Activated CD4-positive, alpha-beta T cell treated with anti-CD3 and anti-CD28 coated beads, Interleukin-2, Interleukin-4, amounts not matched to agents 100 ng/mL and 50 ng/mL, durations not matched to agents 16 hours and 8 hours (primary cell): ENCODE data around the gene SLC38A1.
"Not testable (repeated sequence)": the region's sequence is repeated elsewhere in the genome, so short reads cannot be mapped to it uniquely, and the experiment has no call there.

Source experiments
- DNase-seq: peaks from one replicate; pipeline ENCODE4 v3.0.0-alpha.2; 2020; ENCODE audit warnings: low spot score

The SLC38A1 gene

DNA sequence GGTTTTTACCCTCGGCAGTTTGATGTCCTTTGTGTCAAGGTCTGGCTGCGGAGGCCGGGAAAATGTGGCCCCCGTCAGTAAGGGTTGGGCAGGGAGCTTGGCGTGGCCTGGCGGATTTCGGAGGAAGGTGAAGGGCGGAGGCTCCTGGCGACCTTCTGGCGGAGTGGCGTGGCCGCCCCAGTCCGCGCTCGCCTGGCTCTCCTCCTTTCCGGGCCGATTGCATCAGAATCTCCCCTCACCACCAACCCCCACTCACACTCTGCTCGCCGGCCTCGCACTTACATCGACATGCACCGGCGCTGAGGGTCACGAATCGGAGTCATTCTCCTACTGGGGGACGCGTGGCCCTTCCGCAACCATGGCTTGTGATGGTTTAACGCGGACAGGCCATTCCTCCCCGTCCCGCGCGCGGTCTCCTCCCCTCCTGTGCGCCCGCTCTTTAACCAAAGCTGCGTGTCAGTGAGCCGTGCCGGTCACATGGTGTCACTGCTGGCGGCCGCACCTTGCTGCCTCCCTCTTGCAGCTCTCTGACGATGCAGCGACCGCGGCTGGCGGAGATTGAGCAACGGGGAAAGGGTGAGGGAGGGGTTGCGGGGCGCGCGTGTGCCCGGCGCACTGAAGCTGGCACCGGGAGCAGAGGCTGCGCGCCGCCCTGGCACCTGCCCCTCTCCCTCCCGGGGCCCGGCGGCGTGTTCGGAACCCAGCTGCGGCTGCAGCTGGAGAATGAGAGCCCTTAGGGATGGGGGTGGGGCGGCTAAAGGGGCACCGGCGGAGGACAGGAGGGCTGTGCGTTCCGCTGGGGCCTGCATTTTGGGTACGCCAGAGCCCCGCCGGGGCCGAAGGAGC, at the start of gene SLC38A1:
SLC38A1 (minus strand) TSS at position 461 of the 846 bp plus-strand sequence. CDS start 29,243 bp downstream, outside the sequence.
- DNase-seq: peak; percentile 89

DNA sequence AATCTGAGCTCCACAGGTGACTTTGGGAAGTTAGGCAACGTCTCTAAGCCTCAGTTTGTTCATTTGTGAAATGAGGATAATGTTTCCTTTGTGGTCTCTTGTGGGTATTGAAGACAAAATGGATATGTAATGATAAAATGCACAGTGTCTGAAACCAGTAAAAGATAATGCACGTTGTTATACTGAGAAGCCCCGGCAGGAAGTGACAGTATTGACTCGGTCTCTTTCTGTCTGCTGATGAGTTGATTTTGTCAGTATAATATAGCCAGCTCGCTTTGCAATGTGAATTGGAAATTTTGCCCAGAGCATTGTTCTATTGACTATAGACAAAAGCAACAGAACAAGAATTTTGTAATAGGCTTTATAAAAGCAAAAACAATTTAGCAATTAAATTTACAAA, 49.2 kb upstream of the SLC38A1 start:
- DNase-seq: no peak

DNA sequence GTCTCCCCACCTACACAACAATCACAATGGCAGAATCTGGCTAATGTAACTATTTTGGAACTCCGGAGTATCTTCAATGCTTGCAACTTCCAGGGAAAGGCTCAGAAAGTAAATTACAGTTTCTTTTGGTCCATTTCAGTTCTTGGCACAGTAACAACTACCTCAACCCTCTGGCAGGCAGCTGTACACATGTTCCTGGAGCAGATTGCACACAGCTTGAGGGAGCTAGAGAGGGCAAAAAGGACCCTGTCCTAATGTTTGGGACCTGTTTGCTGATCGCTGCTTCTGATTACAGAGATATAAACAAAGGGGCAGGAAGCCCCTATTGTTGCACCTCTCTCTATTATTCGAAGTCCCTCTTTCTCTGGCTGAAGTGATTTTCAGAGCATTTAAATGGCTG, 35.2 kb upstream of the SLC38A1 start:
- DNase-seq: no peak

DNA sequence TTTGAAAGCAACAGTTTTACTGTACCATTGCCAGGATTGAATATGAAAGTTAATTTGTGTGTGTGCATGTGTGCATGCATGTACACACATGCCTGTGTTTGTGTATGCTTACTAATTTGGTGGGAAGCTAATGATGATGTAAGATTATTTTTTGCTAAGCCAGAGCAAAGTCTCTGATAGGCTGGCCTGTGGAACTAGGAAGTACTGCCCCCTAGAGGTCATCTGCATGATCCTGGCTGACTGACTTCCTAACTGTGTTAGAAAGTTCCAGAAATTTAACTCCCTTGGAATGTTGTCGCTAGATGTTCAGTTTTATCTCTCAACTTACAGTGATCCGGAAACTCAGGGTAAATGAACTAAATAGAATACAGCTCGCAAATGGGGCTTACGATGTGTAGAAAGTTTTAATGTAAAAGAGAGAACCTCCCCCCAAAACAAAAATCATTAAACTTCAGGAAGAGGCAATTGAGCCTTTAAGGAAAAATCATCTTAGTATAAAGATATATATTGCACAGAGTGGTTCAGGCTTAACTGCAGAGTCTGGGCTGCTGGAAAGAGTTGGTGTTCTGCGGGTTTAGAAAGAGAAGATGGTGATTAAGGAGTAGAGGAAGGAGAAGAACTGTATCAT, 34.3 kb upstream of the SLC38A1 start:
- peak; percentile 37 for DNase-seq

DNA sequence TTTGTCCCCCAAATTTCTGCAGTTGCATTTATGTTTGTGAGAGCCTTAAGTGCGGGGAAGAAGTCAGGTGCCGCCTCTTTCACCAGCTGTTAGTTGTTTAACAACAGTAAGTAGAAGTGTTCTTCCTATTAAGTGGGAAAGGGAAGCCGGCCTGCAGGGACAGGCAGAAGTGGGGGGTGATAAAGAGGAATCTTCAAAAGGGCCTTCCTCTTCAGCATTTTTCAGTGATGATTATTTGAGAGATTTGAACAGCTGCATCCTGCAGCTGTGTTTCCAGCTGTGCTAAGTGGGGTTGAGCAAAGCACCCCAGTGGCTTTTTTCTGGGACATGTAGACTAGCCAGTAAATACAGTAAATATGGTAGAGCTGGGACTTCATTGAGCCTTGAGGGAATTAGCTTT, 32.1 kb upstream of the SLC38A1 start:
- no peak for DNase-seq

DNA sequence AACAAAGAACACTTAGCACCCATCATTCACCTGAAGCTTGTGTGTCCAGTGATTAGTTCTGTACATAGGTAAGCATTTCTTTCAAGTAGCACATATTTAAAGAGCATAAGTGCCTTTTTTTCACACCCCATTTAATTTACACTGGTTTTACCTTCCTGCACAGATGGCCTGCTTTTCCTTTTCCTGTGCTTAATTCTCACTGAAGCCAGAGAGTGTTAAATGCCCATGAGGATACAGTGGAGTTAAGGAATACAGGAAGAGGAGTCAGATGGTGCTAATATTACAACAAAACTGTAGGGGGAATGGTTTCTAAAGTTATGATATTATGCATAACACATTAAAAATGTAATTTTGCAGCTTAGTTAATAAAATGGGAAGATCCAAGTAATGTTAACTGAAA, 31.0 kb upstream of the SLC38A1 start:
- no peak for DNase-seq

DNA sequence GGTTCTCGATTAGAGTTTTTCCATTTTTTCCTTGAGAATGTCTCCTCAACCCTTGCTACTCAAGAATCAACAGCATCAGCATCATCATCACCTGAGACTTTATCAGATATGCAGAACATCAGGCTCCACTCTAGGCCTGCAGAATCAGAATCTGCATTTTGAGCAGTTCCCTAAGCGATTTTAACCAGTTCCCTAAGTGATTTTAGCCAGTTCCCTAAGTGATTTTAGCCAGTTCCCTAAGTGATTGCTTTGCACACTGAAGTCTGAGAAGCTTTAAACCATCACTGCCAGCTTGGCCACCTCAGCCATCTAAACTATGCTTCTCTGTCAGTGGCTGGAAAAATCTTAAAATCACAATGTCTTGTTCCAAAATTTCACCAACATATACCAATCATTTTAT, 29.4 kb upstream of the SLC38A1 start:
- DNase-seq: no peak

DNA sequence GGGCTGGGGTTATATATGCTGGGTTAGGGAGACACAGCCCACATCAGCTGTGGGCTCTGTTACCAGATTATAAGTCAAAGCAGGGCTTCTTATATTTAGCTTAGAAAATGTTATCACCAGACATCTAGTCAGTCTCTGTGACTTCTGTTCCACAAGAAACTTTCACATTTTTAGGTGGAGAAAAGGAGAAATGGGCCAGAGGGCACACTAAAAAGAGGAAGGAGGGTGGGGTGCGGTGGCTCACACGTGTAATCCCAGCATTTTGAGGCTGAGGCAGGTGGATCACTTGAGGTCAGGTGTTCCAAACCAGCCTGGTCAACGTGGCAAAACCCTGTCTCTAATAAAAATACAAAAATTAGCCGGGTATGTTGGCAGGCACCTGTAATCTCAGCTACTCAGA, 28.0 kb upstream of the SLC38A1 start:
- DNase-seq: no peak

DNA sequence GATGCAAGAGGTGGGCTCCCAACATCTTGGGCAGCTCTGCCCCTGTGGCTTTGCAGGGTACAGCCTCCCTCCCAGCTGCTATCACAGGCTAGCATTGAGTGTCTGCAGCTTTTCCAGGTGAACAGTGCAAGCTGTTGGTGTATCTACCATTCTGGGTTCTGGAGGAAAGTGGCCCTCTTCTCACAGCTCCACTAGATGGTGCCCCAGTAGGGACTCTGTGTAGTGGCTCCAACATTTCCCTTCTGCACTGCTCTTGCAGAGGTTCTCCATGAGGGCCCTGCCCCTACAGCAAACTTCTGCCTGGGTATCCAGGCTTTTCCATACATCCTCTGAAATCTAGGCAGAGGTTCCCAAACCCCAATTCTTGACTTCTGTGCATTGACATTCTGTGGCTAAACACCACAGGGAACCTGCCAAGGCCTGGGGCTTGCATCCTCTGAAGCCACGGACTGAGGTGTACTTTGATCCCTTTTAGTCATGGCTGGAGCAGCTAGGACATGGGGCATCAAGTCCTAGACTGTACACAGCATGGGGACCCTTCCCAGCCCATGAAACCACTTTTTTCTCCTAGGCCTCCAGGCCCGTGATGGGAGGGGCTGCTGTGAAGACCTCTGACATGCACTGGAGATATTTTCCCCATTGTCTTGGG, 24.0 kb upstream of the SLC38A1 start:
- DNase-seq: no peak

DNA sequence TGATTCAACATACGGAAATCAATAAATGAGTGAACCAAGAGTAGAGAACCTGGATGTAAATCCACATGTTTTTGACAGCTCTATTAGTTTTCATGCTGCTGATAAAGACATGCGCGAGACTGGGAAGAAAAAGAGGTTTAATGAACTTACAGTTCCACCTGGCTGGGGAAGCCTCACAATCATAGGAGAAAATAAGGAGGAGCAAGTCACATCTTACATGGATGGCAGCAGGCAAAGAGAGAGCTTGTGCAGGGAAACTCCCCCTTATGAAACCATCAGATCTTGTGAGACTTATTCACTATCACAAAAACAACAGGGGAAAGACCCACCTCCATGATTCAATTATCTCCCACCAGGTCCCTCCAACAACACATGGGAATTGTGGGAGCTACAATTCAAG, 23.1 kb upstream of the SLC38A1 start:
- not testable (repeated sequence) for DNase-seq

DNA sequence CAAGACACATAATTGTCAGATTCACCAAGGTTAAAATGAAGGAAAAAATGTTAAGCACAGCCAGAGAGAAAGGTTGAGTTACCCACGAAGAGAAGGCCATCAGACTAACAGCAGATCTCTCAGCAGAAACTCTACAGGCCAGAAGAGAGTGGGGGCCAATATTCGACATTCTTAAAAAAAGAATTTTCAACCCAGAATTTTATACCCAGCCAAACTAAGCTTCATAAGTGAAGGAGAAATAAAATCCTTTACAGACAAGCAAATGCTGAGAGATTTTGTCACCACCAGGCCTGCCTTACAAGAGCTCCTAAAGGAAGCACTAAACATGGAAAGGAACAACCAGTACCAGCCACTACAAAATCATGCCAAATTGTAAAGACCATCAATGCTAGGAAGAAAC, 16.3 kb upstream of the SLC38A1 start:
- DNase-seq: not testable (repeated sequence)

DNA sequence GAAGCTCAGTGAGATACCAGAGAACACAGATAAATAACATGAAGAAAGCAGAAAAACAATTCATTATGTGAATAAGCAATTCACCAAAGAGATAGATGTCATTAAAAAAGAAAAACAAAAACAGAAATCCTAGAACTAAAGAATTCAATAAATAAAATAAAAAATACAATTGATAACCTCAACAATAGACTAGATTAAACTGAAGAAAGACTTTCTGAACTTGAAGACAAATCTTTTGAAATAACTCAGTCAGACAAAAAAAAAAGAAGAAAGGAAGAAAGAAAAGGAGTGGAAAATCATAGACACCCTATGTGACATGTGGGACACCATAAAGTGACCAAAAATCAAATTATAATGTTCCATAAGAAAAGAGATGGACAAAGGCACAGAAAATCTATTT, 14.0 kb upstream of the SLC38A1 start:
- DNase-seq: no peak

DNA sequence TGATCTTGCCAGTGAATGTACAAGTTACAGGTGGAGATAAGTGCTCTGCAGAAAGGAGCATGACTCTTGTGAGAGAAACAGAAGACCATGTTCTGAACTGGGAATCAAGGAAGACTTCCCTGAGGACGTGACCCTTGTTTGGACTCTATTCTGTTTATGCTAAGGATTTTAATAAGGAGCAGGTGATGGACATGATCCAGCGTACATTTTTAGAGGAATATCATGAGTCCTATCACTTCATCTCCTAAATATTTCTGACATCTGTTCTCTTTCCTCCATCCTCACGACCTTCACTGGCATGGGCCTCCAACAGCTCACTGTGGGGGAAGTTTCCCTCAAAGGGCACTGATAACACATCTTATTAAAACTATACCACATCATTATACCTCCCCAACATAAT, 7.9 kb upstream of the SLC38A1 start:
- DNase-seq: no peak

DNA sequence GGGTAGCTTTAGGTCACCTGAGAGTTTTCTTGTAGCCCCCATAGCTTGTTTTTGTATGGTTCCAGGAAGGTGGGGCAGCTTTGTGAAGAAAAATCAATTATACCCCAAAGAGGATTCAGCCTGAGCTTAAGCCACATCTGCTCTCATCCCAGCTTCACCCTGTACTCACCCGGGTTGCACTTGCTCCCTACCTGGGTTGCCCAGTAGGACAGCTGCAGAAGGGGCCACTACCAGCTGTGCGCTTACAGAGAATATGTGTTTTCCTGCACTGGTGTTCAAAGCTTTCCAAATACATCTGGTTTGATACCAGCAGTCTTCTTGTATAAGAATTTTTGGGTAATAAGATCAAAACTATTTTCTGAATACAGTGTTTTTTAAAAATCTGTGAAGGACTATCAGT, 3.0 kb upstream of the SLC38A1 start:
- no peak for DNase-seq

DNA sequence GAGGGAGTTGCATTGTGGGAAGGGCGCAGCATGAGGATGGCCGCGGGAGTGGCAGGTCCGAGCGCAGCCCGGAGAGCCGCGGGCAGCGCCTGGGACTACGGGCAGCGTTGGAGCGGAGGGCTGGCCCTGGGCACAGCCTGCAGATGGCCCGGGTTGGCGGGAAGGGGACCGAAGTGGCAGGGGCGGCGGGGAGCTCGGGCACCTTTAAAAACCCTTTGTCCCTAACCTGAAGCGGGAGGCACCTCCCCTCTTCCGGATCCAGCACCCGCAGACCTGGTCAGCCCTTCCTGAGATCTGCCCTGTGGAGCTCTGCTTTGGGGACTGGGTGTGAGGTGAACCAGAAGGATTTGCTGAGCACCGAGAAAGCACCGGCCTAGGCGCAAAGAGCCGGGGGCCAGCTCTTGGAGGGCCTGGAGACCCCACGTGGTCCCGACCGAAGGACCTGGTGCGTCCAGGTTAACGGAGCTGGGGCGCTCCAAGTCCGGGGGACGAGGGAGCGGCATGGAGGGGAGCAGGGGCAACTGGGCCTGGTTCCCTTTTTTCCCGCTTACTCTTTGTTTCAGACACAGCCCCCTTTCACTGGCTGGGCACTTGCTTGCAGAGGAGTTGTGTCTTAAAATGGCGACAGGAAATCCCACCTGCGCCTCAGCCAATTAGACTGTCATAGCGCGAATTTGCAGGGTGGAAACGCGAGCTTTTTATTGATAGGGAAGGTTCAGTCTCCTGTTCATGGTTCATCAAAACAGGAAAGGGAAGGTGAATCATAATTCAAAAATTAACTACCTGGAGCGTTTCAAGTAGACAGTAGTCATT, 792 bp upstream of the SLC38A1 start:
- DNase-seq: peak; percentile 86

DNA sequence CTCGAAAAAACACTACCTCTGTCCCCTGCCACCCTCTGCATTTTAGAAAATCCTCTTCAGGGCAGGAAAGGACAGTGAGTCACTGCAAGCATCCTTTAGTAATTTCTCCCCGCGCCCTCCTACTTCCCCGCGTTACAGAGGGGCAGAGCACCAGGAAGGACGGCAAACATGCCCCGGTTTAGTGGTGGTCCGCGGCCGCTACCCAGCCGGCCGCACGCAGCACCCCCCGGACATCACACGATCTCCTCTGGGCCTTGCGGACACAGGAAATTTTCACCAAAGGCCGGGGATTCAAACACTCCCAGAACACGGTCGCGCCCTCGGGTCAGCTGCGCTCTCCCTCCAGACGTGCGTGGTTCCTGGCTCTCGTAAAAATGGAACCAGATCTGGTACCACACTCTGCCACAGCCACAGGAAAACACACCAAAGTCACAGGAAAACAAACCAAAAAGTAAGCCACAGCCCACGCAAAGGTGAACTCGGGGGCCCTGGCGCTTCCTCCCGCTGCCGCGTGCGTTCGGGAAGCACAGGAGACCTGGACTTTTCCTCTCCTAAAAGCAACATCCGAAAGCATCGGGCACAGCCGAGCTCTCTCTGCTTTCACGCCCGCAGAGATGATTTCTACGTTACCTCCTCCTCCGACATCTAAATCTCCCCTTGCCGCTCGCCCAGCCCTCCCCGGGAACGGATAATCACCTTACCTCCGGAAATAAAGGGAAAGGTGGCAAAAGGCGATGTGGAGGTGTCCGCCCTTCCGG, 839 bp downstream of the SLC38A1 start:
- peak; percentile 43 for DNase-seq

DNA sequence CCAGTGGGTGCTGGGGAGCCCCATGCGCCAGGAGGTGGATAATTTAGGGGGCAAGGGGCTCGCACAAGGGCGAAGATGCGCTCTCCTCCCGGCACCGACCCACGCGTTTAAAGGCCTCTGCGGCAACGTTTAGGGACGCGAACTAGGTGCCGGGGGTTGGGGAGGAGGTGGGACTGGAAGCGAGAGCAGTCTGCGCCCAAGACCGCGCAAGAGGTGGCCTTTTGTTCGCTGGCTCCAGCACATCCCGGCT, 1.3 kb downstream of the SLC38A1 start:
- no peak for DNase-seq

DNA sequence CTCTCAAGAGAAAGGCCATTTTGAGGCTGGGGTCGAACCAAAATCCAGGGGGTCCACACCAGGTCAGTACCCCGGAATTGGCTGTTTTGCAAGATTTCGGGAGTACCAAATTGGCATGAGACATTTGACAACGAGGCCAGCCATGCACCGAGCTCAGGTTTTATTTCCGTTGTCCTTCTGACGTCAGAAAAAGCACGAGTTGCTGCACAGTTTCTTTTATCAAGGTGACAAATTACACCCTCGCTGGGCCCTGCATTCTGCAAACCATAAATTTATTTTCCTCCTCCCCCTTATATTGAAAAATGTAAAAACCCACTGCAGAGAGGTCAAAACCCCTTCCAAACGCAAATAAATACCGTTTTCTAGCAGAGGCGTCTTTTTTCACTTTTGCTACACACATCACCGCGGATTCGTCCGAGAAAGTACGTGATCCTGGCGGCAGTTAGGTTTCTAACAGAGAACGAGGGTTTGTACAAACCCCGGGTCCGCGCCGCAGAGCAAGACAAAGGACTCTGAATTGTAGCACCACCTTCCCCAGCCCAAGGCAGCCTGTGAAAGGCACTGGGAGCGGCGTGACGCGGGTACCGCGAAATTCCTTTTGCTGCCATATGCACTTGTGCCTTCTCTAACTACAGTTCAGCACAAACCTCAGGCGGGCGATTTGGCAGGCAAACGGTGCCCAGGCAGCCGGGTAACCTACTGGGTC, 1.8 kb downstream of the SLC38A1 start:
- peak; percentile 66 for DNase-seq

DNA sequence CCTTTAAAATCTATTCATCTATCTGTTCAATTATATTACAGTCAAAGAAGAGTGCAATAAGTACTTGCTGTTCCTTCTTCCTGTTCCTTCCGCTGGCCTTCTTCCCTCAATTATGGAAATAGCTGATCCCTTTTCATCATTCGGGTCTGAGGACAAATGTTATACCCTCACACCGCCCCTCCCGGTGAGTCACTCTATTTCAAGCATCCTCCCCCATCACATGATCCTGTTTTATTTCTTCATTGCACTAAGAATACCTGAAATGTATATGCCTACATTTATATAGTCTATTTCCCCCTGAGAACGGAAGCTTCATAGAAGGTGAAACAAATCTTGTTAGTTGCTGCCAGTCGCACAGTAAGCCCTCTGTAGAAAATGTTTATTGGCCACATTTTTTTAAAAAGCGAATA, 2.5 kb downstream of the SLC38A1 start:
- peak; percentile 30 for DNase-seq

DNA sequence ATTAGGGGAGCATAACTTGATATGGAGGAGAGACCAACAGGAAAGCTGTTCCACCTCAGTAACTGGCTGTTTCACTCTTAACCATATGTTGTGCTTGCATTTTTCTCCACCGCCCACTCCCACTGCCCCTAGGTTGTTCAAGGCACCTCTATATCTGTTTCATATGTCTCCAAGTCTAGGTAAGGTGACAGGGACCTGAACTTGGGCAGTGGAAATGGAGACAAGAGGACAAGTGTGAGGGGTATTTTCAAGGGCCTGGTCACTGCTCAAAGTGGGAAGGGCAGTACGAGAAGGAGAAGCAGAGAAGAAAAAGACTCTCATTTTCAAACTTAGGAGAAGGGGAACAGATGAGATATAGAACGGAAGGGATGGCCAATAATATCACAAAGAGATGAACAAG, 3.1 kb downstream of the SLC38A1 start:
- DNase-seq: no peak

DNA sequence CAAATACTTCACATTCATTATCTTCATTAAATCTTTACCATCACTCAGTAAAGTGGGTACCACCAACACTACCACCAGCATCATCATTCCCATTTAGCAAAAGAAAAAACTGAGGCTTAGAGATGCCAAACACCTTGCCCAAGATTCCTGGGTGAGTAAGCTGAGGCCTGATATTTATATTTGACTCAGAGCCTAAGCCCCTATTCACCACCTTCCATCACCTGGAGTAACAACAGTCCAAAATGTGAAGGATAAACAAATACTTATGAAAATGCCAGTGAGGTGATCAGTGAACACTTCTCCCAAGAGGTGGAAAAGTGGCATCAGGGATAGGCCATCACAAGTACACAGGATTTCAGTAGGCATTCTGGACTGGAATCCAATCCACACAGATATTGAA, 3.7 kb downstream of the SLC38A1 start:
- no peak for DNase-seq
